ENCODE measurements around the gene TECTB.

Gene TECTB

GRCh38 chr10:112349521-112350085 lies 66.4 kb downstream of the TECTB start:
- no peak for DNase-seq

GRCh38 chr10:112351146-112351545 lies 67.9 kb downstream of the TECTB start:
- no peak for DNase-seq

GRCh38 chr10:112352044-112352443 lies 68.8 kb downstream of the TECTB start:
- DNase-seq = no peak

- DNase-seq = no peak
These were observed 69.8 kb downstream of the TECTB start for GRCh38 chr10:112353046-112353445.
